Forelimb muscle (tissue), 1 donor: ENCODE data around the gene ADAMTS14. TPM values are rescaled to one million over a fixed set of nuclear protein-coding genes. Genes with fewer than 3 reads are reported as not detected.

ENCODE experiments used
- DNase-seq: peaks from one replicate; pipeline ENCODE4 v3.0.0-alpha.2; 2013; ENCODE audit warnings: low read depth
- polyA plus RNA-seq: library from polyadenylated mRNA; unstranded; fragments of 120-200 nt; gene quantifications from one replicate; pipeline ENCODE4 v1.2.1, GENCODE V29; 2013; ENCODE audit not compliant: insufficient read length

Gene ADAMTS14
- polyA plus RNA-seq, 1 donor, result 17.9 TPM

GRCh38 chr10:70674560-70675495 is 2.5 kb downstream of the ADAMTS14 start:
- DNase-seq, result no peak

GRCh38 chr10:70675496-70676161 is 3.3 kb downstream of the ADAMTS14 start:
- no peak for DNase-seq

- DNase-seq, result no peak
Measured at GRCh38 chr10:70676511-70676910, 4.2 kb downstream of the ADAMTS14 start.

GRCh38 chr10:70677016-70677415 is 4.7 kb downstream of the ADAMTS14 start:
- no peak for DNase-seq

GRCh38 chr10:70677620-70678249 is 5.4 kb downstream of the ADAMTS14 start:
- no peak for DNase-seq

DNA sequence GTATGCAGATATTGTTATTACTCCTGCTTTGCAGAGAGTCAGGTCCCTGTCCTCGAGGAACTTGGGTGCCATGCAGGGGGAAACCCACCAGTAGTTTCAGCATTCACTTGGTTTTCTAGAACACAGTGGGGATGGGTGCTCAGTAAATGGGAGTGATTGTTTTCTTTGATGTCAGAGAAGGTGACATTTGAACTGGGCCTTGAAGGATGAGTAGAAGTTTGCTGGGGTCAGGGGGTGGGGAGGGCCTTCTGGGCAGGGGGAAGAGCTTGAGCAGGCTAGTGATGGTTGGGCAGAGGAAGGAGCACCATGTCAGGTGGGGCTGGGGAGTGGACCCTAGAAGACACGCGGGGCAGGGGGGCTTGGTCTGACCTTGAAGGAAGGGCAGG is 5.9 kb downstream of the ADAMTS14 start:
- DNase-seq, result no peak

- no peak for DNase-seq
Measured at GRCh38 chr10:70678757-70679489, 6.6 kb downstream of the ADAMTS14 start.

DNA sequence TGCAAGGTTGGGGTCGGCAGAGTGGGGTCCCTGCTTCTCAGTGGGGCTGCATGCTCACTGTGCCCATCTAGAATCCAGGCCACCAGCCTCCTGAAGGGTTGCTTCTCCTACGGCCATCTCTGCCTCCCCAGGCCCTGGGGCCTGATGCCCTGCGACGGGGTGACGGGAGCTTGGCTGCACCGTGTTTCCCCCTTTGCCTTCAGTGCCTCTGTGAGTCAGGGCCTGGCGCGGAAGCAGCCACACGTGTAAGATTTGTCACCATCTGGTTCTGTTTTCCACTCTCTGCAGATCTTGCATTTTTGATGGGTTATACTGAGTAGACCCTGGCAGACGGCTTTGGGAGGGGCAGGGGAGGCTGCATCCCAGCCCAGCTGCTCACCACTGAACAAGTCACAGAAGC is 7.2 kb downstream of the ADAMTS14 start:
- DNase-seq, result peak; percentile 58

DNA sequence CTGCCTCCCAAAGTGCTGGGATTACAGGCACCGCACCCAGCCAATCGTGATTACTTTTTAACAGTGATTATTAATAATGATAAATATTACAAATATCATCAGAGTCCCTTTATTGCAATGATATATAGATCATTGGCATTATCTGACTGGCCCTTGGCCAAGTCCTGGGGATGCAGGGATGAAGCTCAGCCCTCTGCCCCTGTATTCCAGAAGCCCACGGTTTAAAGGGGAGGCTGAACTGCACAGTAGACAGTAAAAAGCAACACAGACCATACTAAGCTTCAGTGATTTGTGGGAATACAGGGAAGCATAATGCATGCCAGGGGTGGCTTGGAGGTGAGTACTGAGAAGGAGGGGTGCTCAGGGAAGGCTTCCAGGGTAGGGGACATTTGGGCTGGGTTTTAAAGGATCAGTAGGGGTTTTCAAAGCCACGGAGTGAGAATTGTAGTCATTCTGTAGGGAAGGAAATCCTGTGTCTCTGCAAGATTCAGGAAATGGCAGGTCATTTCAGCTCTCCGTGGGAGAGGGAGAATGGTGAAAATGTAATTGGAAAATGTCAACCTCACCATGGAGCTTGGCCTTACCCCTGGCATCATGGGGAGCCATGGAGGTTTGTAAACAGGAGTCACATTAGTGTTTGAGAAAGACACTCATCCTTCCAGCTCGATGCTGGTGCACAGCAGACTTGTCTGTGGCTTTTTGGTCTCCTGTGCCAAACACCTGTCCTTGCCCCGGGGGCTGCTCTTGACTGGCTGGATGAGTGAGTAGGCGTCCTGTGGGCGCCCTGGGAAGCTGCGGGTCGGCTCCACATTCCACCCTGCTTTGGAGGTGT is 8.8 kb downstream of the ADAMTS14 start:
- DNase-seq, result no peak

GRCh38 chr10:70681731-70682005 is 9.4 kb downstream of the ADAMTS14 start:
- DNase-seq, result no peak

- DNase-seq, result no peak
Measured at GRCh38 chr10:70682920-70683600, 10.8 kb downstream of the ADAMTS14 start.

- no peak for DNase-seq
Measured at GRCh38 chr10:70683601-70683934, 11.3 kb downstream of the ADAMTS14 start.

- no peak for DNase-seq
Measured at GRCh38 chr10:70683940-70684339, 11.6 kb downstream of the ADAMTS14 start.

DNA sequence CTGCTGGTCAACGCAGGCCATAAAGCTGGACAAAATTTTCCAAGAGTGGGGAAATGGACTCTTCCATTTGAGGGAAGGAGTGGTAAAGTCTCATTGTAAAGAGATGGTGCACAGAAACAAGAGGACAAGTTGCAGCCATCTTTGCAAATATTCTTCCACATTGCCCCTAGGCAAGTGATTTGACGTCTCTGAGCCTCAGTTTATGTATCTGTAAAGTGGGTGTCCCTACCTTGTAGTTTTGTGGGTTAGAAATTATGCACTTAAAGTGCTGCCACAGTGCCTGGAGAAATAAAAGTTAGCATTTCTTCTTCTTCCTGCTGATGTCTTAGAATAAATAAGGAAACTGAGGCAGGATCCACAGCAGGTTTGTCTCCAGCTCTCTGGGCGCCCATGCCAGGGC is 12.1 kb downstream of the ADAMTS14 start:
- DNase-seq, result no peak

GRCh38 chr10:70684839-70685454 is 12.6 kb downstream of the ADAMTS14 start:
- DNase-seq, result no peak

GRCh38 chr10:70685455-70685911 is 13.2 kb downstream of the ADAMTS14 start:
- DNase-seq, result no peak

DNA sequence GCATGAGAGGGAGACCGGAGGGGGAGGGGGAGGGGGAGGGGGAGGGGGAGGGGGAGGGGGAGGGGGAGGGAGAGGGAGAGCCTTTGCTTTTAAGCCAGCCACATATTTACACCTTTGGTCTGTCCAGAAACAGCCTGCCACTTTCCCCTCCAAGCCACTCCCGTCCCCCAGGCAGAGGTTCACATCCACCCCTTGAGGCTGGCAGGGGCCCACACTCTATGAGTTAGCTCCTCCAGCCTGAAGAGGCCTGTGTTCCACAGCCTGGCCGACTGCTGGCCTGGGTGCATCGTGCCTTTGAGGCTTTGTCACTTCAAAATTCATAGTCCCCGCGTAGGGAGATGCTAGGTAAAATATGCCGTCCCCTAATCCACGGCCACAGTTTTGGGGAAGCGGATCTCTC is 16.5 kb downstream of the ADAMTS14 start:
- DNase-seq, result no peak

- DNase-seq, result no peak
Measured at GRCh38 chr10:70689661-70690060, 17.4 kb downstream of the ADAMTS14 start.

DNA sequence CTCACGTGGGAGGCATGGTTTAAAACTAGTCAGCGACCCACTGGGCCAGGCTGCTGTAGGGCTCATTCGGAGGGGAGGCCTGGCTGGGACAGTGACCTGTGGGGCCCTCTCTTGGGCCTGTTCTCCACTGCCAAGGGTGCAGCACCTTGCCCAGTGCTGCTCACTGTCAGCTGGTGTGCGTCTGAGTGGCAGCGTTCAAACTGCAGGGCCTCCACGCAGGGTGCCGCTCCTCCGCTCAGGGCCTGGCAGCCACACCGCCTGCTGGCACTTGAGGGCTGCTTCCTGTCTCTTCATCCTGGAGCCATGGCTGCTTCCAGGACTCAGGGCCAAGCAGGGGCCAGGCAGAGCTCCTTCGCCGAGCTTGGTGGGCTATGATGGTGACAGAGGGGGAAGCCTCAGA is 18.3 kb downstream of the ADAMTS14 start:
- no peak for DNase-seq

DNA sequence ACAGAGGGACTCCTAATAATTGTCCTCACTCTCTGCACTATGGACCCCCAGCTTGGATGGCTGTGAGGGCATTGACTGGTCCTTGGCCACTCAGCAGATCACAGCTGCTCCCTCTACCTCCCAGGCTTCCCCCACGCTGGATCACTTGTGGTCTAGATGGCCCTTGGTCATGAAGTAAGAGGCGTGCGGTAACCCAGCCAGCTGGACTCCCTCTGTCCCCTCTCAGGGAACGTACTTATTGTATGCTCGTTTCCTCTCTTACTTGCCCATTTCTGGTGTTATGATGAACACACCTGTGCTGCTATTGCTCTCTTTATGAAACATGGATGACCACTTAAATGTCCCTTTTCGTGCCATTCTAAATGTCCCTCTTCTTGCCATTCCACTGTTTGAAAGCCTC is 19.3 kb downstream of the ADAMTS14 start:
- DNase-seq, result no peak
